C4-2B (cell line): ENCODE measurements around the gene CASZ1.

Experiments used
- CTCF ChIP-seq: fragments of 450-650 bp; conservative IDR thresholded peaks from 2 replicates; pipeline ENCODE4 v1.5.1; 2017; ENCODE audit warnings: mild to moderate bottlenecking
- ZFX ChIP-seq: fragments of 450-650 bp; IDR thresholded peaks from 2 replicates; pipeline ENCODE4 v1.6.1; 2017

- no peak for TF ChIP-seq CTCF
- TF ChIP-seq ZFX: no peak
Observed at GRCh38 chr1:10659218-10659617, 137.2 kb downstream of the CASZ1 start.
